GM23338 (cell line): ENCODE measurements around the gene NCKAP5. TPM values are rescaled to one million over a fixed set of nuclear protein-coding genes. Genes with fewer than 3 reads are reported as not detected.

Experiments used
- ATAC-seq: fragments of 200-7000 bp; cut with Tn5 transposase; 3 replicates; pipeline ENCODE4 v1.9.1; 2020
- DNase-seq: peaks from one replicate; pipeline ENCODE4 v3.0.0-alpha.2; 2015; ENCODE audit warnings: low spot score
- H2AFZ ChIP-seq: fragments of 200-600 bp; sonication (generic); 2 replicates; pipeline ENCODE4 v1.8.0; 2016; ENCODE audit warnings: antibody characterized with exemption, mild to moderate bottlenecking, moderate library complexity
- H3F3A ChIP-seq: fragments of 200-600 bp; sonication (generic); replicated peaks from 2 replicates; pipeline ENCODE4 v1.8.0; 2017; ENCODE audit warnings: antibody characterized with exemption, mixed run types, low read depth
- H3K27ac ChIP-seq: fragments of 200-600 bp; sonication (generic); 2 replicates; pipeline ENCODE4 v1.6.1; 2016; ENCODE audit warnings: low read depth
- H3K27me3 ChIP-seq: fragments of 200-600 bp; sonication (generic); 2 replicates; pipeline ENCODE4 v1.8.0; 2016; ENCODE audit warnings: mild to moderate bottlenecking, mixed run types, moderate library complexity; ENCODE audit not compliant: insufficient read depth
- H3K36me3 ChIP-seq: fragments of 200-600 bp; sonication (generic); 2 replicates; pipeline ENCODE4 v1.8.0; 2016; ENCODE audit warnings: mild to moderate bottlenecking; ENCODE audit not compliant: insufficient read depth
- H3K4me1 ChIP-seq: fragments of 200-600 bp; sonication (generic); 2 replicates; pipeline ENCODE4 v1.8.0; 2016; ENCODE audit warnings: mild to moderate bottlenecking, moderate library complexity; ENCODE audit not compliant: insufficient read depth
- H3K4me2 ChIP-seq: fragments of 200-600 bp; sonication (generic); 2 replicates; pipeline ENCODE4 v1.7.1; 2017; ENCODE audit warnings: mixed run types
- H3K4me3 ChIP-seq: fragments of 200-600 bp; sonication (generic); 2 replicates; pipeline ENCODE4 v1.6.1; 2016; ENCODE audit warnings: mixed run types
- H3K79me2 ChIP-seq: fragments of 200-600 bp; sonication (generic); replicated peaks from 2 replicates; pipeline ENCODE4 v1.8.0; 2017; ENCODE audit warnings: mild to moderate bottlenecking; ENCODE audit not compliant: insufficient read depth
- H3K9me2 ChIP-seq: fragments of 200-600 bp; sonication (generic); 2 replicates; pipeline ENCODE4 v1.8.0; 2017; ENCODE audit not compliant: insufficient read depth
- H4K20me1 ChIP-seq: fragments of 200-600 bp; sonication (generic); replicated peaks from 2 replicates; pipeline ENCODE4 v1.8.0; 2017; ENCODE audit warnings: mild to moderate bottlenecking; ENCODE audit not compliant: insufficient read depth
- H3K27ac Mint-ChIP-seq: 2 replicates; pipeline ENCODE4 v1.8.0; 2020; ENCODE audit warnings: inconsistent platforms, mild to moderate bottlenecking, moderate library complexity, mixed read lengths
- H3K27me3 Mint-ChIP-seq: 3 replicates; pipeline ENCODE4 v1.8.0; 2022; ENCODE audit warnings: low read depth, mild to moderate bottlenecking, moderate library complexity, mixed read lengths, inconsistent platforms; ENCODE audit not compliant: insufficient read depth, poor library complexity
- H3K36me3 Mint-ChIP-seq: 3 replicates; pipeline ENCODE4 v1.8.0; 2021; ENCODE audit warnings: low read depth, mild to moderate bottlenecking, inconsistent platforms, moderate library complexity, mixed read lengths
- H3K4me1 Mint-ChIP-seq: 3 replicates; pipeline ENCODE4 v1.8.0; 2020; ENCODE audit warnings: mild to moderate bottlenecking, inconsistent platforms, mixed read lengths
- H3K4me3 Mint-ChIP-seq: 3 replicates; pipeline ENCODE4 v1.8.0; 2021; ENCODE audit warnings: moderate library complexity, mild to moderate bottlenecking, inconsistent platforms, mixed read lengths
- H3K9me3 Mint-ChIP-seq: 3 replicates; pipeline ENCODE4 v1.8.0; 2020; ENCODE audit warnings: moderate library complexity, mild to moderate bottlenecking, inconsistent platforms, mixed read lengths
- CTCF ChIP-seq, 2 experiments: fragments of 200-600 bp in 1 of 2; sonication (generic) in 1 of 2; conservative IDR thresholded peaks; 2 replicates each; pipeline versions ENCODE4 v1.5.1 to v1.6.1; 2016 to 2017; ENCODE audit warnings: antibody characterized with exemption in 2 of 2, low read depth in 2 of 2, mild to moderate bottlenecking in 2 of 2, moderate library complexity in 1 of 2
- ETS1 ChIP-seq: IDR thresholded peaks from 2 replicates; pipeline ENCODE4 v1.6.1; 2016; ENCODE audit warnings: antibody characterized with exemption
- NANOG ChIP-seq: IDR thresholded peaks from 2 replicates; pipeline ENCODE4 v1.6.1; 2016; ENCODE audit warnings: antibody characterized with exemption, borderline replicate concordance
- POLR2AphosphoS5 ChIP-seq: IDR thresholded peaks from 2 replicates; pipeline ENCODE4 v1.6.1; 2016; ENCODE audit warnings: antibody characterized with exemption, low read depth
- ZNF462 ChIP-seq: fragments of 250-450 bp; sonication (Bioruptor Pico); IDR thresholded peaks from 2 replicates; pipeline ENCODE4 v1.5.0; 2020; ENCODE audit warnings: mild to moderate bottlenecking, moderate library complexity
- polyA plus RNA-seq: library from polyadenylated mRNA; unstranded; fragments of >200 nt; fragmentation: Nextera tagmentation; extraction: Ambion mirVana; gene quantifications from 2 replicates; pipeline ENCODE4 v1.2.1, GENCODE V29; 2016
- total RNA-seq: library from RNA; depleted of rRNA; stranded (reverse); fragments of >200 nt; shearing (Covaris generic); gene quantifications from 2 replicates; pipeline ENCODE4 v1.2.3, GENCODE V29; 2014

Gene NCKAP5
- total and polyA plus RNA-seq, 2 experiments from 2014 or later, result 0.34 to 0.73 TPM

GRCh38 chr2:133502678-133503077 is 65.6 kb downstream of the NCKAP5 start (continued):
- TF ChIP-seq ZNF462 (CRISPR knock-in tag) (no peak), NANOG (no peak)

- Histone ChIP-seq H3K27me3 (no peaks in the 10 kb centered on the region), H3K4me2 (no peak overlapping the region), H3F3A (no peaks in the 10 kb centered on the region), H2AFZ (no peak overlapping the region), H3K9me2 (no peaks in the 10 kb centered on the region), H3K4me1 (peaks cover 13% of the 10 kb centered on the region; the same call in 1 of the 2 replicates), H4K20me1 (no peaks in the 10 kb centered on the region), H3K4me3 (no peak overlapping the region), H3K79me2 (no peaks in the 10 kb centered on the region), H3K36me3 (no peaks in the 10 kb centered on the region), H3K27ac (no peak overlapping the region)
- no peaks in the 10 kb centered on the region for H3K9me3 Mint-ChIP-seq
- peaks cover 16% of the 10 kb centered on the region; the same call in 2 of the 3 replicates for H3K4me1 Mint-ChIP-seq
- no peak overlapping the region for H3K27ac Mint-ChIP-seq
- TF ChIP-seq CTCF (conservative IDR thresholded peaks at IDR 0.05; ENCODE audit: low read depth in 2 of 2), result no peak
- no peak for TF ChIP-seq NANOG
- TF ChIP-seq ETS1, result no peak
- TF ChIP-seq POLR2AphosphoS5, result no peak
- no peak for ATAC-seq
- H3K4me3 Mint-ChIP-seq, result no peak overlapping the region
- DNase-seq, result no peak
- no peaks in the 10 kb centered on the region for H3K36me3 Mint-ChIP-seq
- H3K27me3 Mint-ChIP-seq, result no peaks in the 10 kb centered on the region
Measured at GRCh38 chr2:133500917-133501316, 67.3 kb downstream of the NCKAP5 start.
